Loucy (cell line): ENCODE results near the gene BPIFB3.

Experiments
- H2AFZ ChIP-seq: fragments of 200-600 bp; sonication (generic); 2 replicates; pipeline ENCODE4 v1.6.0; 2016; ENCODE audit warnings: antibody characterized with exemption, mild to moderate bottlenecking, low read length, moderate library complexity
- H3F3A ChIP-seq: fragments of 200-600 bp; 2 replicates; pipeline ENCODE4 v1.6.0; 2016; ENCODE audit warnings: antibody characterized with exemption, low read depth, mild to moderate bottlenecking
- H3K27me3 ChIP-seq: fragments of 200-600 bp; sonication (generic); 2 replicates; pipeline ENCODE4 v1.6.1; 2014; ENCODE audit warnings: low read length, mild to moderate bottlenecking; ENCODE audit not compliant: insufficient read depth, poor library complexity, severe bottlenecking
- H3K36me3 ChIP-seq: fragments of 200-600 bp; sonication (generic); 2 replicates; pipeline ENCODE4 v1.6.1; 2016; ENCODE audit warnings: low read length; ENCODE audit not compliant: insufficient read depth
- H3K4me1 ChIP-seq: fragments of 200-600 bp; sonication (generic); 2 replicates; pipeline ENCODE4 v1.5.1; 2014; ENCODE audit warnings: low read length, mild to moderate bottlenecking; ENCODE audit not compliant: insufficient read depth, poor library complexity, severe bottlenecking
- H3K4me2 ChIP-seq: fragments of 200-600 bp; sonication (generic); 2 replicates; pipeline ENCODE4 v1.6.0; 2014; ENCODE audit warnings: antibody characterized with exemption, low read length, low read depth, mild to moderate bottlenecking; ENCODE audit not compliant: poor library complexity, severe bottlenecking
- H3K4me3 ChIP-seq: fragments of 200-600 bp; sonication (generic); 2 replicates; pipeline ENCODE4 v1.5.1; 2014; ENCODE audit warnings: low read length, mild to moderate bottlenecking, mixed read lengths; ENCODE audit not compliant: poor library complexity, severe bottlenecking
- H3K79me2 ChIP-seq: fragments of 200-600 bp; sonication (generic); 2 replicates; pipeline ENCODE4 v1.6.1; 2014; ENCODE audit warnings: low read length; ENCODE audit not compliant: insufficient read depth
- H3K9ac ChIP-seq: fragments of 200-600 bp; sonication (generic); 2 replicates; pipeline ENCODE4 v1.6.0; 2014; ENCODE audit warnings: mild to moderate bottlenecking, low read depth, low read length, moderate library complexity; ENCODE audit not compliant: poor library complexity, severe bottlenecking
- H3K9me2 ChIP-seq: fragments of 200-600 bp; sonication (generic); replicated peaks from 2 replicates; pipeline ENCODE4 v1.6.1; 2016; ENCODE audit warnings: low read depth, low read length, mixed read lengths
- H3K9me3 ChIP-seq: fragments of 200-600 bp; sonication (generic); 2 replicates; pipeline ENCODE4 v1.6.1; 2014; ENCODE audit warnings: mild to moderate bottlenecking, antibody characterized with exemption, low read length, low read depth; ENCODE audit not compliant: insufficient read depth
- H4K20me1 ChIP-seq: fragments of 200-600 bp; sonication (generic); 2 replicates; pipeline ENCODE4 v1.6.0; 2014; ENCODE audit warnings: antibody characterized with exemption, low read length, mild to moderate bottlenecking; ENCODE audit not compliant: insufficient read depth, poor library complexity, severe bottlenecking
- CTCF ChIP-seq: fragments of 200-600 bp; sonication (generic); conservative IDR thresholded peaks from 2 replicates; pipeline ENCODE4 v1.5.1; 2014; ENCODE audit warnings: mild to moderate bottlenecking, antibody characterized with exemption, low read length
- EZH2phosphoT487 ChIP-seq: fragments of 200-600 bp; IDR thresholded peaks from 2 replicates; pipeline ENCODE4 v1.6.1; 2018; ENCODE audit warnings: antibody characterized with exemption, mild to moderate bottlenecking, moderate library complexity, borderline replicate concordance

Gene BPIFB3

GRCh38 chr20:33079259-33079658, 25.6 kb downstream of the BPIFB3 start, which contains the start of gene BPIFB4:
Gene BPIFB4, plus strand, starts transcription at chr20:33079643. Its CDS starts 1,884 bp downstream, at chr20:33081527.
- Histone ChIP-seq H3K4me3 (no peak within 1 kb of the TSS), H3K36me3 (no peaks in the 10 kb centered on the region), H4K20me1 (no peaks in the 10 kb centered on the region), H3K9ac (no peak within 1 kb of the TSS), H3K4me1 (no peaks in the 10 kb centered on the region), H3K27me3 (no peaks in the 10 kb centered on the region), H2AFZ (no peak within 1 kb of the TSS), H3K79me2 (no peaks in the 10 kb centered on the region), H3F3A (no peaks in the 10 kb centered on the region), H3K4me2 (no peak within 1 kb of the TSS), H3K9me3 (no peaks in the 10 kb centered on the region), H3K9me2 (no peaks in the 10 kb centered on the region)
- no peak for TF ChIP-seq EZH2phosphoT487
- no peak for TF ChIP-seq CTCF

- no peaks in the 10 kb centered on the region for H3F3A ChIP-seq
- no peak overlapping the region for H3K4me2 ChIP-seq
- no peaks in the 10 kb centered on the region for H3K79me2 ChIP-seq
- no peak overlapping the region for H3K9ac ChIP-seq
- no peak overlapping the region for H2AFZ ChIP-seq
- H3K27me3 ChIP-seq: no peaks in the 10 kb centered on the region
- TF ChIP-seq CTCF: no peak
- TF ChIP-seq EZH2phosphoT487: no peak
- no peaks in the 10 kb centered on the region for H3K4me1 ChIP-seq
- no peaks in the 10 kb centered on the region for H3K9me3 ChIP-seq
- H3K36me3 ChIP-seq: no peaks in the 10 kb centered on the region
- no peak overlapping the region for H3K4me3 ChIP-seq
- H4K20me1 ChIP-seq: no peaks in the 10 kb centered on the region
- H3K9me2 ChIP-seq: no peaks in the 10 kb centered on the region
These were observed 27.9 kb downstream of the BPIFB3 start for GRCh38 chr20:33081411-33082154.

- Histone ChIP-seq H3K36me3 (no peaks in the 10 kb centered on the region), H3K4me3 (no peak overlapping the region), H3K4me2 (no peak overlapping the region), H3K79me2 (no peaks in the 10 kb centered on the region), H4K20me1 (no peaks in the 10 kb centered on the region), H3K27me3 (no peaks in the 10 kb centered on the region), H3K9me2 (no peaks in the 10 kb centered on the region), H3F3A (no peaks in the 10 kb centered on the region), H3K4me1 (no peaks in the 10 kb centered on the region), H2AFZ (no peak overlapping the region), H3K9ac (no peak overlapping the region), H3K9me3 (no peaks in the 10 kb centered on the region)
- TF ChIP-seq CTCF: no peak
- TF ChIP-seq EZH2phosphoT487: no peak
These were observed 28.8 kb downstream of the BPIFB3 start for GRCh38 chr20:33082546-33082945.
